HG02970 (cell line): ENCODE results near the gene DYRK4.

ENCODE experiments used
- ATAC-seq: cut with Tn5 transposase; IDR thresholded peaks from one replicate; pipeline ENCODE4 v1.9.1; 2021; ENCODE audit warnings: mild to moderate bottlenecking, moderate library complexity, moderate number of reproducible peaks; ENCODE audit not compliant: unreplicated experiment, low FRiP score

The DYRK4 gene

GRCh38 chr12:4563336-4563735 is 1.3 kb downstream of the DYRK4 start:
- no peak for ATAC-seq

- ATAC-seq, result no peak
Measured at GRCh38 chr12:4564818-4565217, 2.8 kb downstream of the DYRK4 start.

- ATAC-seq, result no peak
Measured at GRCh38 chr12:4566474-4566873, 4.5 kb downstream of the DYRK4 start.

GRCh38 chr12:4567073-4567881 is 5.3 kb downstream of the DYRK4 start:
- no peak for ATAC-seq

- ATAC-seq, result no peak
Measured at GRCh38 chr12:4569261-4569660, 7.3 kb downstream of the DYRK4 start.

GRCh38 chr12:4572680-4573079 is 10.7 kb downstream of the DYRK4 start:
- no peak for ATAC-seq

- ATAC-seq, result no peak
Measured at GRCh38 chr12:4579305-4580102, 17.5 kb downstream of the DYRK4 start.

- no peak for ATAC-seq
Measured at GRCh38 chr12:4580281-4580688, 18.3 kb downstream of the DYRK4 start.

GRCh38 chr12:4584281-4584680 is 22.3 kb downstream of the DYRK4 start:
- ATAC-seq, result no peak

GRCh38 chr12:4584896-4585295 is 22.9 kb downstream of the DYRK4 start:
- no peak for ATAC-seq

- ATAC-seq, result no peak
Measured at GRCh38 chr12:4586500-4586899, 24.5 kb downstream of the DYRK4 start.

GRCh38 chr12:4587108-4587507 is 25.1 kb downstream of the DYRK4 start:
- no peak for ATAC-seq

GRCh38 chr12:4588916-4589315 is 26.9 kb downstream of the DYRK4 start:
- ATAC-seq, result no peak

GRCh38 chr12:4589941-4590340 is 27.9 kb downstream of the DYRK4 start:
- no peak for ATAC-seq

GRCh38 chr12:4591180-4591687 is 29.2 kb downstream of the DYRK4 start:
- no peak for ATAC-seq

GRCh38 chr12:4595881-4596280 is 33.9 kb downstream of the DYRK4 start:
- no peak for ATAC-seq

GRCh38 chr12:4603421-4603820 is 41.4 kb downstream of the DYRK4 start:
- ATAC-seq, result no peak

- no peak for ATAC-seq
Measured at GRCh38 chr12:4603946-4604345, 41.9 kb downstream of the DYRK4 start.

- ATAC-seq, result peak; percentile 84
Measured at GRCh38 chr12:4604684-4605193, 42.7 kb downstream of the DYRK4 start.

GRCh38 chr12:4607056-4607455 is 45.0 kb downstream of the DYRK4 start:
- ATAC-seq, result no peak

- no peak for ATAC-seq
Measured at GRCh38 chr12:4609071-4609470, 47.1 kb downstream of the DYRK4 start.
